Measurements from ENCODE around the gene TRIP10.

GRCh38 chr19:6696239-6696820 is 43.1 kb upstream of the TRIP10 start:
- no peak for TF ChIP-seq RAD21 (IDR thresholded peaks at IDR 0.05; ENCODE audit: low read length)
- no peak for TF ChIP-seq POLR2A (IDR thresholded peaks at IDR 0.05; ENCODE audit: low read depth, low read length)
- TF ChIP-seq, protein P1, sequence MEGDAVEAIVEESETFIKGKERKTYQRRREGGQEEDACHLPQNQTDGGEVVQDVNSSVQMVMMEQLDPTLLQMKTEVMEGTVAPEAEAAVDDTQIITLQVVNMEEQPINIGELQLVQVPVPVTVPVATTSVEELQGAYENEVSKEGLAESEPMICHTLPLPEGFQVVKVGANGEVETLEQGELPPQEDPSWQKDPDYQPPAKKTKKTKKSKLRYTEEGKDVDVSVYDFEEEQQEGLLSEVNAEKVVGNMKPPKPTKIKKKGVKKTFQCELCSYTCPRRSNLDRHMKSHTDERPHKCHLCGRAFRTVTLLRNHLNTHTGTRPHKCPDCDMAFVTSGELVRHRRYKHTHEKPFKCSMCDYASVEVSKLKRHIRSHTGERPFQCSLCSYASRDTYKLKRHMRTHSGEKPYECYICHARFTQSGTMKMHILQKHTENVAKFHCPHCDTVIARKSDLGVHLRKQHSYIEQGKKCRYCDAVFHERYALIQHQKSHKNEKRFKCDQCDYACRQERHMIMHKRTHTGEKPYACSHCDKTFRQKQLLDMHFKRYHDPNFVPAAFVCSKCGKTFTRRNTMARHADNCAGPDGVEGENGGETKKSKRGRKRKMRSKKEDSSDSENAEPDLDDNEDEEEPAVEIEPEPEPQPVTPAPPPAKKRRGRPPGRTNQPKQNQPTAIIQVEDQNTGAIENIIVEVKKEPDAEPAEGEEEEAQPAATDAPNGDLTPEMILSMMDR (conservative IDR thresholded peaks at IDR 0.05; ENCODE audit: low read depth, low read length), result no peak
- no peak for TF ChIP-seq BHLHE40 (IDR thresholded peaks at IDR 0.05; ENCODE audit: low read depth, low read length)
- TF ChIP-seq SMC3 (IDR thresholded peaks at IDR 0.05; ENCODE audit: low read depth, low read length), result no peak
- no peak for TF ChIP-seq RFX5 (IDR thresholded peaks at IDR 0.05; ENCODE audit: low read depth, low read length)
- no peak for TF ChIP-seq USF2 (IDR thresholded peaks at IDR 0.05; ENCODE audit: low read depth, low read length)
- TF ChIP-seq NFE2L2 (IDR thresholded peaks at IDR 0.05; ENCODE audit: low read depth, low read length), result no peak
- no peak for TF ChIP-seq ELK1 (IDR thresholded peaks at IDR 0.05; ENCODE audit: borderline replicate concordance, low read depth, low read length)
